Stimulated activated CD8-positive, alpha-beta memory T cell treated with anti-CD3 and anti-CD28 coated beads, Interleukin-4, amount 100 ng/mL, for 24 hours (primary cell): ENCODE measurements around the gene ADAMTSL4.
A peak's percentile ranks its signal among the peaks of the same experiment; 100 is the strongest.
"Not testable (repeated sequence)": the region's sequence is repeated elsewhere in the genome, so short reads cannot be mapped to it uniquely, and the experiment has no call there.

Experiments
- DNase-seq: peaks from one replicate; pipeline ENCODE4 v3.0.0-alpha.2; 2020; ENCODE audit warnings: low read depth

The ADAMTSL4 gene

DNA sequence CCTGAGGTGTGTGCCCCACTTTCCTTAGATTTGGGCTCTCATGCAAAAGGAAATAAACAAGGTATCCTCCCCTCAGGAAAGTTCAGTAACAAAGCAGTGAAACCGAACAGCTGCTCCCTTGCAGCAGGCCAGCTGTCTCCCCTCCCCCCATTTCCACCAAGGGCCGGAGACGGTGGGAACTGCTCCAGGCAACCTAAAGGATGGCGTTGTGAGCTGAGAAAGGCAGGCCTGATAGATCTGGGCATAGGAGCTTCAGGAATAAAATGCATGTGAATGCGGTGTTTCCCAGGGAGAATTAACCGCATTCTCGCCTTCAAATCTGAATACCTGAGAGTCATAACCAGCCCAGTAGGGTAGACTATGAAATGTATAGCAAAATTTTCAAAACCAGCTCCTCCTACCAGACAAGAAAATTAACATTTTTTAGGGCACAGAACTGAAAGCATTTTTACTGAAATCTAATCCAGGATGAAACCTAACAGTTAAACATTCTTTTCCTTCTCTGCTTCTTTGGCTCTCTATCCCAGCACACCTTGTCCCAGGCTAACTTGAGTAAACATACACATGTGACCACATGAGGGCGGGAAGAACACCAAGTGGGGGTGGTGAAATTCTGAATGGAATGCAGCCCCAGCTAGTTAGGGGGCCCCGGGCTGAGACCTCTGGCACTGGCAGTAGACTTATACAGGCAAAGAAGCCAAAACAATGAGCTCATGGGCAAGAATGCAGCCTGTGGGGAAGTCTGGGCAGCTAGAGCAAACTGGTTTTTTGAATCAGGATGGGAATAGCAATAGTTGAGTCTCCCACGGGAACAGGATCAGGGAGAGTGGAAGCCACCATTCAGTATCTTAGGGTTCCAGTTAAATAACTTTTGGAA lies 18.7 kb downstream of the ADAMTSL4 start:
- DNase-seq: peak; percentile 44

DNA sequence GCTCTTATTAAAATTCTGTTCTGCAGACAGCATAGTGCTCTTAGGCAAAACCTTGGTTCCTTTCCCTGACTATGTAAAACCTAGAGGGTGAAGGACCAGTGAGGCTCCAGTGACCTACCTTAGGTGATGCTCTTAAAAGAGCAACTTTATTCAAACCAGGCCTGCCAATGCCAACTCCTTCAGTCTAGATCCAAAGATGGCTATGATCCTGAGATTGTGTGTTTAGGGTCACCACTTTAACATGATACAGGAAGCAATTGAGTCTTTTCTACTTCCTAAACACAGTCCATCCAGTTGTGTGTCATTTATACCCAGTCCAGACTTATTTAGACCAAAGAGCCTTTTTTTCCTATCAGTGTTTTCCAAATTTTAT lies 19.4 kb downstream of the ADAMTSL4 start:
- DNase-seq: no peak

DNA sequence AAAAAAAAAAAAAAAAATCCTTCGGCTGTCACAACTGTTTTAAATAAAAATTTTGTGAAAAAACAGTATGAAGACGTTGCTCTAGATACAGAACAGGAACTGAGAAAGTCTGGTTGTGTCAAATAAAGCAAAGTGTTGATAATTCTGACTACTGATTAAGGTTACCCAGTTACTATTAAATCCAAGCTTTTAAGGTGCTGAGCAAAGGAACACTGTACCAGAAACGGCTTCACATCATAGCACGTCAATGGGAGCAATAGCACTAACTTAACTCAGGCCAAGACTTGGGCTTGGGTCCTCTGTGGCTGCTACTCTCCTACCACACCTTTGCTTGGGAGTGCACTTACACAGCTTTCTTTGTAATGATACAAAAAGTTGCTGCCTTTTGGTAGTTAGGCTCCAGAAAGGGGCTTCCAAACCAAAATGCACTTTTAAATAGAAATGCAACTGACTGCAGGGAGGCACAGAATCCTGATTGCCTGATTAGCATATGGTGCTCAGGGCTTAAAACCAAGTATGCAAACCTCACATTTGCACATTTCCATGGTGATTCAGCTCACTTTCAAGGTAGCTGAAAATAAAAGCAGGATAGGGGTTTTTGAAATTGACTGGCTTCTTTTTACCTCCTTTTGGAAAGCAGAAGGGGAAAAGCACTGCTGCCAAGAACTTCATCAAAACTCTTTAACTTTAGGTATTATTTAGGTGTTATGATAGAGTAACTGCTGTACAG lies 23.9 kb downstream of the ADAMTSL4 start:
- DNase-seq: no peak

DNA sequence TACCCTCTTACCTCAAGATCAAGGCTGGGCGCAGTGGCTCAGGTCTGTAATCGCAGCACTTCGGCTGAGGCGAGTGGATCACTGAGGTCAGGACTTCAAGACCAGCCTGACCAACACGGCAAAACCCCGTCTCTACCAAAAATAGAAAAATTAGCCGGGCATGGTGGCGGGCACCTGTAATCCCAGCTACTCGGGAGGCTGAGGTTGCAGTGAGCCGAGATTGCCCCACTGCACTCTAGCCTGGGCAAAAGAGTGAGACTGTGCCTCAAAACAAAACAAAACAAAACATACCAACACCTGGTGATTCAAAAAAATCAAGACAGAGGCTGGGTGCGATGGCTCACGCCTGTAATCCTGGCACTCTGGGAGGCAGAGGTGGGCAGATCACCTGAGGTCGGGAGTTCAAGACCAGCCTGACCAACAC lies 24.5 kb downstream of the ADAMTSL4 start:
- not testable (repeated sequence) for DNase-seq

DNA sequence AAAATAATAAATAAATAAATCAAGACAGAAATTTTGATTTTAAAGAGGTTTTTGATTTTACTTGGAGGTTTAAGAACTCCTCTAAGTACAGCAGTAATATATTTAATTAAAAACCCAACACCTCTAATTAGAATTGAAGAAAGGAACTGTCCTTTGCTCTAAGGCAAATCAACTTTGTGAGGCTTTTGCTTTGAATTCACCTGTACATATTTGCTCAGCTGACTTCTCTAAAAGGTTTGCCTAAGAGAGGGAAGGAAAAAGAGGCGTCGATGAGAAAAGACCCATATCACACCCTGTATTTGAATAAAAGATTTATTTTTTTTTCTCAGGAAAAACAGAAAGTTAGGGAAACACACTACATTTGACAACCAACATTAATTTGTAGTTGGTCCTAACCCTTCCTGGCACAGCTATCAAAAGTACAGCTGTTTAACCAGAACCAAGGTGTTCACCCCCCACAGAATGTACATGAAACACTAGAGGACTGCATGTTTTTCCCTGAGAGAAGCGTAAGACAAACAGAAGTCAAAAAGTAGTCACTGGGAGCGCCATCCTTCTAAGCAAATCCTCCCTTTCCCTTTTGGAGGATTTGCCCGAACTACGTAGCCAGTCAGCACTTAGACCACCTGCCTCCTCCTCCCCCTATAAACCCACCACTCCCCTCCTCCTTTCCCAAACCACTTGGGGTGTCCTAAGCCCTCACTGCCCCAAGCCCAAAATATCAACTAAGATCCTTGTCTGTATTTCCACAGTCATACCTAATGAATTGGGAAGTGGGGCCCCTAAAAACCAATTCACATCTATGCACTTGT lies 25.3 kb downstream of the ADAMTSL4 start:
- DNase-seq: no peak

DNA sequence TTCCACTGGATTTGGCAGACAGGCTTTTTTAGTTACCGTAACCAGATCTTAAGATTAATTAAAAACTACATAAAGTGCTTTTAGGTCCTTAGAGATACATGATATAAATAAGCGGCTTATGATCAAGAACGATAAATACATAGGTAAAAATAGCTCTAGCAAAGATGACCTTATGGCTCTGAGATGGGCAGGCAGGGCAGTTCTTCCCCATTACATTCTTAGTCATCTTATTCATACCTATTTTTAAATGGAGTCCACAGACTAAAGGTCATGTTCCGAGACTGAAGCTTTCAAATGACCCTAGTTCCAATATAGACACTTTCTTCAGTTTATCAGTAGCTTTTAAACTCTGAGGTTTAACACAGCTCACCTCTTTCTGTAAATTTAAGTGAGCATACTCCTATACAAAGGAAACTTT lies 25.9 kb downstream of the ADAMTSL4 start:
- DNase-seq: no peak

DNA sequence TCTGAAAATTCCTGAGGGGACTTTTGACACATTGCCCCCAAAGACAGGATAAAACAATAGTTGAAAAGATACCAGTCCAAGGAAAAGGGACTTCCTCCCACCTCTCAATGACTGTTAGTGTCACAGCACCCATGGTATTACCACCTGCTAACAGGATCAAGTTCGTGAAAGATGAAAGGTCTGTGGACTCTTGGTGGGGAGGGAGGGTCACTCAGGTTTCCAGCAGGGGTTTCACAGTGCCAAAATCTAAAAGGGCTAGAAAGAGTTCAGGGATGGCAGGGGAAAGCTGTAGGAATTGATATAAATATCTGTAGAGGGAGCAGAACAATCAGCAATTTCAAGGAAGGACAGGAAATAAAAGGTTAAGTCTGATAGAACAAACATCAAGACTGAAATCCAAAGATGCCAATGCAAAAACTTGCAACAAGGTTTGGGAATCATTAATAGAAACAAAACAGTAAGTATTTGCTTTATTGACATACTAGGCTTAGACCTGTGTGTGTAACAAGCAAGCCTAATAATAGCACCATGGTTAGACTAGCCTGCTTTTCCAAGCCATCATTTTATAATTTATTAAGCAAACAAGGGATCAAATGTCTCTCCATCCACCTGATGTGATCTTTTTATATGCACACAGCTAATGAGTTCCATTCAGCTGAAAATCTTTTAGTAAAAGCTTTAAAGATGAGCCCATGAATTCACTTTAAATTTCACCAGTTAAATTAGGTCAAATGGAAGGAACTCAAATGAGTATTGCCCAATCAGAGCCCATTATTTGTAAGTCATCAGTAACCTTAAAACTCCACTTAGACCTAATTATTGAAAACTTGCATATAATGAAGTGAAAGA lies 26.5 kb downstream of the ADAMTSL4 start:
- DNase-seq: no peak

DNA sequence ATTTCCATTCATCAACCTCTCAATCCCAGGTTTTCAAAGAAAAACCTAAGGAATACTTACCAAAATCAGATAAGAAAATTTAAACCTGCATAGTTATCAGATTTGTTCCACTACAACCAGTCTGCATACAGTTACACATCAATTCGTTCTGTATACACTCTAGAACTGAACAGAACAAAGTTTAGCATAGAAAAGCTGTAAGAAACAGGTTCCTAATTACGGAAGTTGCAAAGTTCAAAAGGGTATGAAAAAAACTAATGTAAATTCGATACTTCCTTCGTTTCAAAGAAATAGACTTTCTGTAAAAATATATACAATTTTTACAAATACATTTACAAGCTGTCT lies 27.1 kb downstream of the ADAMTSL4 start:
- no peak for DNase-seq

DNA sequence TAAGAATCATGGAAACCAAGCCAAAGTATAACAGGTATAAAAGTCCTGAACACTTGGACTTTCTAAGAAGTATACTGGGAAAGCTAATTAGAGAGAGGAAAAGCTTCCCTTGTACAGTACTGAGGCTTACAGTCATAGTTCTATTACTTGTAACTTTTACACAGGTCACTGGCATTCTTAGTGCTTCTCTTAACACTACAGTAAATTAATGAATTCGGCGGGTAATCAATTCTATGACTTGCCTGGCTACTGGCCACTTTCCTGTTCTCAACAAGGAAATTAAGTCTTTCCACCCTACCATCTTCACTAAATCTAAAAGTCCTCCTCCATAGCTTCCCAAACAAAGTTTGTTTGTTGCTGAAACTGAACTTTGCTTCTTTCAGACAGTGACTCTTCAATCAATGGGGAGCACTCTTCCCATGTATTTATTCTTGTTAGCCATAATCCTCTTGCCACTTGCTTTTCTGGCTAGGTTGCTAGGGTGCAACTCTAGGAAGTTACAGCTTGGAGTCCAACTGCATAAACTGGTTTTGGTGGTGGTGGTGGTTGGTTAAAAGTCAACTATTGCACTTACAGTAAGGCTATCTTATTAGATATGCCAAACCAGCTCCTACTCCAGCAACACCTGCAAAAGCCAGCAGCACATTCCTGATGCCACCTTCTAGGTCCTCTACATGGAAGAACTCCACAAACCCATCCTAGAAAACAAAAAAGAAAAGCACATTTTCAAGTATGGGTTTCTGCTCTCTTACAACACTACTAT lies 27.8 kb downstream of the ADAMTSL4 start:
- no peak for DNase-seq

DNA sequence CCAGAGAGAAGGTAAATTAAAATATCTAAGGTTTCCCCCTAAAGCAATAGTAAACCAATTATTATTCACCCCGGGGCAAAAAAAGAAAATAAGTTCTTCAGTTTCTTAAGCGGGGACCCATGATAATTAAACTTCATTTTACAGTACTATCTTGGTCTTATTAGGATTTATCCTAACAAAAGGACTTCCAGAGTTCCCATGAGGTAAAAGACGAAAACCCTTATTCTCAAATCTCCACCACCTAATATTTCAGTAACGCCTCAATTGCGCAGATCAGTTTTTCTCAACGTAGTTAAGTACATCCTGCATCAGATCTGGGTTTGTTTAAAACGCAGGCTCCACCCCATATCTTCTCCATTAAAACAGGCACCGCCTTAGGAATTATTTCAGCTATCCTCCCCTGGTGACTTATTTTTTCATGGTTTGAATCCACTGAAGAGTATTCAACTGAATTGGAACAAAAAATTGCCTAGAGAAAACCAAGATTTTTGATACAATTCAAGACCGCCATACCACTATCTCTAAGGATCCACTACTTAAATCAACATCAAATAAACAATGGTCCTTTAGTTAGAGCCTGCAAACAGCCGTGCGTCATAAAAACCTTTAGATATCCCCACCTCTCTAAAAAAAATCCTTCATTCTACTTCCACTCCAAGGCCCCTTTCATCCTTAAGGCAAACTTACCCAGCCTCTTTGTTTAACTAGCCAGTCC lies 28.5 kb downstream of the ADAMTSL4 start:
- DNase-seq: no peak

DNA sequence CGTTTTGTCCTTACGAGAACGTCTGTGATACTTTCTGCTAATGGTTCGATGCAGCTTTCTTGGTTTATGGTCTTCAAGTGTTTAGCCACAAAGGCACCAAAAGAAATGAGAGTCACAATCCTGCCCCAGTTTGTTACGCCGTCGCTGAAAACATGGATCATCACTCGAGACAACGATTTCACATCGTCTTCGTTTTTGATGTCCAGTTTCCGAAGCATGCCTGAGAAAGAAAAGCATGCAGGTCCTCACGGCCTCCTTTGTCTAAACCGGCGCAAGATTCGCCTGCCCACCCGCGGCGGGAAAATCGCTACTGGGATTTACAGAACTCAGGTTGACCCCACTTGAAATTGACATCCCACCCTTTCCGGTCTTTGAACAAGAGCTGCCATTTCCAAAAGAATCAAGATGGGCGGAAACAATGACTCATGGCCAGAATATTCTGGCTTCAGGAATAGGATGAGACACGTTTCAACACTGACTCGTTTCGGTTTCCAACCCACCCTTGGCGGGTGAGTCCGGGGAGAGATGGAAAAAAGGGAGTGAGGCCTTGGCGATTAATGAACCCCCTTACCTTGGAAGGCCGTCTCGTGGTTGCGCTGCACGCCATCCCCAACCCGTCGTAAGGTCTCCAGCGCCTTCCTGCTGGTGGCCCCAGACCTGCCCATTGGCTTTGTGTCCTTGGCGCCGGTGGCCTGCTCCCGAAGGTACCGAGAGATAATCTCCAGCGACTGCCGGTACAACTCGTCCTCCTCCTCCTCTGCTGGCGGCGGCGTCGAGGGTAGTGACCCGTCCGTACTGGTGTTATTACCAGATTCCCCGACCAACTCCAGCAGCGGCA lies 29.3 kb downstream of the ADAMTSL4 start:
- peak; percentile 37 for DNase-seq

DNA sequence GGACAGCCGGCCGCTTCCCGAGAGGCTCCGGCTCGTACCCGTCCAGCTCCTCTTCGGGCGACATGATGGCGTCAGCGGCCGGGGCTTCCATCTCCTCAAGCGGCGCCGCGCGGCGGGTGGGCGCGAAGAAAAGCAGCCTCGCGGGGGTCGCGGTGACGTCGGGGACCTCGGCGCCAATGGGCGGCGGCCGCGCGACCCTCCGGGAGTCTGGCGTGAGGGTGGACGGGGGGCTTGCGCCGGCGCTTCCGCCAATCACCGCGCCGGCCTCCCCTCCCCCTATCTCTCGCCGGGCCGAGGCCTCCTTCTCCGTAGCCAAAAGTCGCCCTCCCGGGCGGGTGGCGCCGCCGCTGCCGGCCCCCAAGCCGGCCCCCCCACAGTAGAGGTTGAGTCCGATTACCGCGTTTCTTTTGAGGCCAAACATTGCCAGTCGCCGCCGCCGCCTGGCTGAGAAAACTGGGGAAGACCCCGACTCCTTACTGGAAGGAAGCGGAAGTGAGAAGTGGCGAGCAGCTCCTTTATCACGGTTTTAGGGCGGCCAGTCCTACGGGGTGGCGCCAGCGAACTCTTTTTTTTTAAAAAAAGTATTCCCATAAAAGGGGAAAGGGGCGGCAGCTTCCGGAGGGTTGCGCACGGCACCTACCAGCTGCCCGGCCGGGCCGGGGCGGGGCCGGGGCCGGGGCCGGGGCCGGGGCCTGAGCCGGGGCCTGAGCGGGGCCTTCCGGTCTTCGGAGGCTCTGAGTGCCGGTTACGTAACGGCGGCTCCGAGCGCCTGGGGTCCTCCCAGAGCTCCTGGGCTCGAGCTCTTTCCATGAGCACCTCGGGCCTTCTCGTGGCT lies 30.1 kb downstream of the ADAMTSL4 start, which contains the start of gene MCL1:
Gene MCL1 (minus strand): TSS at position 501 of the 835 bp plus-strand sequence. CDS start 80 bp downstream, at position 421.
- peak; percentile 82 for DNase-seq

DNA sequence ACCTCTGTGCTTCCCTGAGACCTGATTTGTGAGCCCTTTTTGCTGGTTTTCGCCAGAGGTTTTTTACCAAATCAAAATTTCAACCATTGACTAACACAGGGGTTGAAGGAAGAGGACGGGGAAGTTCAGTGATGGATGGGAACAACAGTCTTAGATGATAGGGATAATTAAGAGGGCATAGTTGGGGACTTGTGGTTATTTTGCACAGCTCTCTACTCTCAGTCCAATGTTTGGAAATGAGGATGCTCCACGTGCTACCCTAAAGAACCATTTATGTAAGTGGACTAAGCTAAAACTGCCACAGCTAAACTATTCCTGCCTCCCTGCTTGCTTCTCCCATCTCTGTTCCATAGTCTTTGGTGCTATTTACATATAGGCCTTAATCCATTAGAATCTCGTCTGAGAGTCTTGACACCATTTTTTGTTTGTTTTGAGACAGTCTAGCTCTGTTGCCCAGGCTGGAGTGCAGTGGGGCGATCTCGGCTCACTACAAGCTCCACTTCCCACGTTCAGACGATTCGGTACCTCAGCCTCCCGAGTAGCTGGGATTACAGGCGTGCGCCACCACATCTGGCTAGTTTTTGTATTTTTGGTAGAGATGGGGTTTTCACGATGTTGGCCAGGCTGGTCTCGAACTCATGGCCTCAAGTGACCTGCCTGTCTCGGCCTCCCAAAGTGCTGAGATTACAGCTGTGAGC lies 30.9 kb downstream of the ADAMTSL4 start:
- DNase-seq: no peak

DNA sequence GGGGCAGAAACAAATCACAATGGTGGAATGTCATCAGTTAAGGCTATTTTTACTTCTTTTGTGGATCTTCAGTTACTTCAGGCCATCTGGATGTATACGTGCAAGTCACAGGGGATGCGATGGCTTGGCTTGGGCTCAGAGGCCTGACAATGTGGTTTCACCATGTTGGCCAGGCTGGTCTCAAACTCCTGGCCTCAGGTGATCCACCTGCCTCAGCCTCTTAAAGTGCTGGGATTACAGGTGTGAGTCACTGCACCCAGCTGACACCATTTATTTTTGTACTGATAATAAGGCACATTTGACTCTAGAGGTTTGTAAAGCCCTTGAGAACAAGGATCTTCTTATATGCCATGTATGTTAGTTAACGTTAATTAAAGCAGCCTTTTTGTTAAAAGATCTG lies 31.8 kb downstream of the ADAMTSL4 start:
- DNase-seq: not testable (repeated sequence)

DNA sequence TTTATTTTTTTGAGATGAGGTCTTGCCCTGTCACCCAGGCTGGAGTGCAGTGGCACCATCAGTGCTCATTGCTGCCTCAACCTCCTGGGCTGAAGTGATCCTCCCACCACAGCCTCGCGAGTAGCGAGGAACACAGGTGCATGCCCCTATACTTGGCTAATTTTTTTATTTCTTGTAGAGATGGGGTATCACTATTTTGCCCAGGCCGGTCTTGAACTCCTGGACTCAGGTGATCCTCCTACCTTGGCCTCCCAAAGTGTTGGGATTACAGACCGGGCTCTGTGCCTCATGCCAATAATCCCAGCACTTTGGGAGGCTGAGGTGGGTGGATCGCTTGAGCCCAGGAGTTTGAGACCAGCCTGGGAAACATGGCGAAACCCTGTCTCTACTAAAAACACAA lies 32.2 kb downstream of the ADAMTSL4 start:
- DNase-seq: not testable (repeated sequence)

DNA sequence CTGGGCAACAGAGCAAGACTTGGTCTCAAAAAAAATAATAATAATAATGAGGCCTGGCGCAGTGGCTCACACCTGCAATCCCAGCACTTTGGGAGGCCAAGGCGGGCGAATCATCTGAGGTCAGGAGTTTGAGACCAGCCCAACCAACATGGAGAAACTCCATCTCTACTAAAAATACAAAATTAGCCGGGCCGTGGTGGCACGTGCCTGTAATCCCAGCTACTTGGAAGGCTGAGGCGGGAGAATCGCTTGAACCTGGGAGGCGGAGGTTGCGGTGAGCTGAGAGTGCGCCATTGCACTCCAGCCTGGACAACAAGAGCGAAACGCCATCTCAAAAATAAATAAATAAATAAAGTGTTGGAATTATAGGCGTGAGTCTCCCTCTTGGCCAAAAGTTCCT lies 32.8 kb downstream of the ADAMTSL4 start:
- DNase-seq: not testable (repeated sequence)

DNA sequence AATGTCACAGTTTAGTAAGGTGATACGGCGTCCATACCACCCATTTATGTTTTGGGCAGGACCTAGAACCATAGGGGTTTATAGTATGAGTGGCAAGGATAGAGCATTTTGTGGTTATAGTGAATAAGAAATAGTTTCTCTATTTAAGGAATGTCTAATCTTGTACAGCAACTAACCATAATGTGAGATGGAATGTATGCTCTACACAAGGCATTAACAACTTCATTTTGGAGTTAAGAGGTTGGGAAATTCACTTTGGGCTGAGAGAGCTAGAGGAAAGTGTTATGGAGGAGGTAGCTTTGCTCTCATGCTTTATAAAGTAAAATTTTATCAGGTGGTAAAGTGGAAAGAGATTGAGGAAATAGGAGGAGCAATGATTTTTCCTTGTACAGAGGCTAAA lies 33.2 kb downstream of the ADAMTSL4 start:
- no peak for DNase-seq
